ENCODE results near the gene CDK5RAP2. TPM values are rescaled to one million over a fixed set of nuclear protein-coding genes. Genes with fewer than 3 reads are reported as not detected.

CDK5RAP2 gene
- total RNA-seq, 1 donor from 2014 or later: 40.4 TPM

DNA sequence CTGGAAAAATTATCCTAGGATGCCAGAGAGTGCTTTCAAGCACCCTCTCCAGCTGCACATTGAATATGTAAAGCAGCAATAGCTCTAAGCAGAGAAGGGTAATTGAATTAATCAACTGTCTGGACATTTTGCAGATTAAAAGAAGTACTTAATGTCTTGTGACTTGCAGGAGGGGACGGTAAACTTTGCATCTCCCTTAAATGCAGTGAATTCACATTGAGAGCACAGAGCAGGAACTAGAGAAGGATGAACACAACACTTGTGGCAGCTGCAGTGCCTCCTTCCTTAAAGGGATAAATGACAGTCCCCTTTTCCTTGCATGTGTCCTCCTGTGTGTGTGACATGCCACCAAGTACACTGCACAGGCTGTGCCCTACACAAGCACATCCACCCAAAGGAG lies 7.4 kb upstream of the CDK5RAP2 start:
- H3K9me3 Mint-ChIP-seq (ENCODE audit: low read depth): peaks cover 6% of the 10 kb centered on the region
- H3K27ac Mint-ChIP-seq (ENCODE audit: unreplicated experiment): no peak overlapping the region
- H3K4me1 Mint-ChIP-seq (ENCODE audit: low read depth): peaks cover 3% of the 10 kb centered on the region
- no peaks in the 10 kb centered on the region for H3K27me3 Mint-ChIP-seq (ENCODE audit: low read depth)
- no peak for DNase-seq (ENCODE audit: low spot score)
- TF ChIP-seq, protein P1, sequence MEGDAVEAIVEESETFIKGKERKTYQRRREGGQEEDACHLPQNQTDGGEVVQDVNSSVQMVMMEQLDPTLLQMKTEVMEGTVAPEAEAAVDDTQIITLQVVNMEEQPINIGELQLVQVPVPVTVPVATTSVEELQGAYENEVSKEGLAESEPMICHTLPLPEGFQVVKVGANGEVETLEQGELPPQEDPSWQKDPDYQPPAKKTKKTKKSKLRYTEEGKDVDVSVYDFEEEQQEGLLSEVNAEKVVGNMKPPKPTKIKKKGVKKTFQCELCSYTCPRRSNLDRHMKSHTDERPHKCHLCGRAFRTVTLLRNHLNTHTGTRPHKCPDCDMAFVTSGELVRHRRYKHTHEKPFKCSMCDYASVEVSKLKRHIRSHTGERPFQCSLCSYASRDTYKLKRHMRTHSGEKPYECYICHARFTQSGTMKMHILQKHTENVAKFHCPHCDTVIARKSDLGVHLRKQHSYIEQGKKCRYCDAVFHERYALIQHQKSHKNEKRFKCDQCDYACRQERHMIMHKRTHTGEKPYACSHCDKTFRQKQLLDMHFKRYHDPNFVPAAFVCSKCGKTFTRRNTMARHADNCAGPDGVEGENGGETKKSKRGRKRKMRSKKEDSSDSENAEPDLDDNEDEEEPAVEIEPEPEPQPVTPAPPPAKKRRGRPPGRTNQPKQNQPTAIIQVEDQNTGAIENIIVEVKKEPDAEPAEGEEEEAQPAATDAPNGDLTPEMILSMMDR (IDR thresholded peaks at IDR 0.05): no peak
- no peaks in the 10 kb centered on the region for H3K36me3 Mint-ChIP-seq (ENCODE audit: low read depth)
- H3K4me3 Mint-ChIP-seq (ENCODE audit: unreplicated experiment): no peak overlapping the region

DNA sequence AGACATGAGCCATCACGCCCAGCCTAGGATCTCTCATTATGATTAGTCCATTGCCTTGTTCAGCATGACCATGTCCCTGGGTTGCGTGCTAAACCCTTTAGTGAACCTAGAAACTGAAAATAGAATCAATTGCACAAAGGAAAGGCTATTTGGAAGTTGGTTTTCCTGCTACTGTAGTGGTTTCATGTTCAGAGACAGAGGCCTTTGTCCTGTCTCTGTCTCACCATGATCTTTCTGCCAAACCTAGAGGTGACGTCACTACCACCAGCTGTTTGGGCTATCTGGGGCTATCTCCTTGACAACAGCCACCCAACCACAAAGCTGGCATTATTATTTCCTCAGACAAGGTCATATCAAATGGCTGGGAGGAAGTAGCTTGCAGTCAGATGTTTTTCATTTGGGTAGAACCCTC lies 4.0 kb upstream of the CDK5RAP2 start:
- TF ChIP-seq, protein P1 (IDR thresholded peaks at IDR 0.05): no peak
- H3K36me3 Mint-ChIP-seq (ENCODE audit: low read depth): no peaks in the 10 kb centered on the region
- no peaks in the 10 kb centered on the region for H3K27me3 Mint-ChIP-seq (ENCODE audit: low read depth)
- no peaks in the 10 kb centered on the region for H3K9me3 Mint-ChIP-seq (ENCODE audit: low read depth)
- no peak overlapping the region for H3K27ac Mint-ChIP-seq (ENCODE audit: unreplicated experiment)
- peaks cover 16% of the 10 kb centered on the region for H3K4me1 Mint-ChIP-seq (ENCODE audit: low read depth)
- no peak overlapping the region for H3K4me3 Mint-ChIP-seq (ENCODE audit: unreplicated experiment)
- DNase-seq (ENCODE audit: low spot score): no peak

DNA sequence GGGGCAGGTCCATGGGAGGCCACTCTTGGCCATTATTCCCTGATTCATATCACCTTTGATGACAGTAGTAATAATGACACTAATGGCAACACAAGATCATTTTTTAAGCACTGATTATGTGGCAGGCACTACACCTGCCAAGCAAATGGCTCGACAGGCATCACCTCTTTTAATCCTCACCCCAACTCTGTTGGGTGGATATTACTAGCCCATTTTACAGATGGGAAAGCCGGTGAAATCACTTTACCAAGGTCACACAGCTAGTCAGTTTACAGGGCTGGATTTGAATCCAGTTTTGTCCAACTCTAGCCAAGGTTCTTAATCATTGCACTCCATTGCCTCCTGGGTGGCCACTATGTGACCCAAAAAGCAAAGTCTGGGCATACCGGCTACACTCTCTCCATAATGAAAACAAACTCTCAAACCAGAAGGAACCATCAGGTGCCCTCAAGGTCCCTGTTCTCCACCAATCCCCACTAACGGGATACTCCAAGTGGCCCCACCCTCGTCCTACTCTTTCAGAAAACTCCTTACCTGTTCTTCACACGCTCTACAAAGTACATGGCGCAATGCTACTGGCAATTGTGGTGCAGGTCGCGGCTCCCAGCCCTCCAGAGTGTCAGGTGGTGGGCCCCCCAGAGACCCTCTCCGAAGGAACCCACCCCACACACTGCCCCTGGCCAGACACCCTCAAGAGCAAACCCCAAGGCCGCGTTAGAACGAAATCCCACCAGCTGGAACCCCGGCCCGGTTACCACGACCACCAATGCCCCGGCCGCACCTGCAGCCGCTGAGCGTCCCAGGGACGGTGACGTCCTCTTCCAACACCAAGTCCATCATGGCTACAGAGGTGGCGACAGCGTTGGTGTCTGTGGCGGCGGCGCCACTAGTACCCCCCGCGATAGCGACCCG lies 572 bp downstream of the CDK5RAP2 start:
- H3K9me3 Mint-ChIP-seq (ENCODE audit: low read depth): no peaks in the 10 kb centered on the region
- no peaks in the 10 kb centered on the region for H3K27me3 Mint-ChIP-seq (ENCODE audit: low read depth)
- H3K4me1 Mint-ChIP-seq (ENCODE audit: low read depth): peaks cover 23% of the 10 kb centered on the region
- no peaks in the 10 kb centered on the region for H3K36me3 Mint-ChIP-seq (ENCODE audit: low read depth)
- TF ChIP-seq, protein P1 (IDR thresholded peaks at IDR 0.05): no peak
- H3K4me3 Mint-ChIP-seq (ENCODE audit: unreplicated experiment): peak overlapping the region; percentile 96
- no peak for DNase-seq (ENCODE audit: low spot score)
- peak overlapping the region; percentile 79 for H3K27ac Mint-ChIP-seq (ENCODE audit: unreplicated experiment)

DNA sequence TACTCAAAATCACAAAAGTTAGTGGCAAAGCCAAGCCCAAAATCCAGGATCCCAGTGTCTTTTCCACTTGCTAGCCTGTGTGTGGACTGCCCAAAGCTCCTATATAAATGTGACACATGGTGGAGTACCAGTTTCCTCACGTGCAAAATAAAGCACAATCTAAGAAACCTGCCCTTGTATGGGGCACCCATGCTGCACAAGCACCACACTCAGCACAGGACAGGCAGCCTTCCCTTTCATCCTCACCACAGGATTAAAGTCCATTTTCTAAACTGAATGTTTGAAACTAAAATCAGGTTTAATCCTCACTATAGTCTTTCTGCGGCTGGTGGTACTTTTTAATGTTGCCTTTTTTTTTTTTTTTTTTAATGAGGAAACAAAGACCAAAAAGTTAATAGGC lies 5.5 kb downstream of the CDK5RAP2 start:
- Mint-ChIP-seq H3K4me1 (ENCODE audit: low read depth) (peaks cover 12% of the 10 kb centered on the region), H3K27me3 (ENCODE audit: low read depth) (no peaks in the 10 kb centered on the region), H3K27ac (ENCODE audit: unreplicated experiment) (no peak overlapping the region), H3K36me3 (ENCODE audit: low read depth) (peaks cover 9% of the 10 kb centered on the region), H3K9me3 (ENCODE audit: low read depth) (no peaks in the 10 kb centered on the region), H3K4me3 (ENCODE audit: unreplicated experiment) (no peak overlapping the region)
- TF ChIP-seq, protein P1 (IDR thresholded peaks at IDR 0.05): no peak
- no peak for DNase-seq (ENCODE audit: low spot score)

DNA sequence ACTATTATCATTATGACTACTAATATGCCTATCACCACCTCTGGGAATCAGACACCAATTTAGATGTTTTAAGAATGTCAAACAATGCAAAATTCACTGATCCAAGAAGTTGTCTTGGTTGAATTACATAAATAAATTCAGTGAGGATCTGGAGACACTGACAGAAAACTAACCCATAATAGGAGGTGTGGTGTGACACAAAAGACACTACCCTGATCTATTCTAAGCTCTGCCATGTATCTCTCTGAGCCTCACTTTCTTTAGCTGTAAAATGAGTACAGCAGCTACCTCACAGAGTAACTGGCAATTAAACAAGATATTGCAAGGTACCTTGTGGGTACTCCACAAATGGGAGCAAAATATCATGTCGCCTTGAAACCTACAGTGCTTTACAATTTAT lies 7.5 kb downstream of the CDK5RAP2 start:
- no peak overlapping the region for H3K4me3 Mint-ChIP-seq (ENCODE audit: unreplicated experiment)
- no peak for DNase-seq (ENCODE audit: low spot score)
- TF ChIP-seq, protein P1 (IDR thresholded peaks at IDR 0.05): no peak
- H3K4me1 Mint-ChIP-seq (ENCODE audit: low read depth): no peaks in the 10 kb centered on the region
- no peak overlapping the region for H3K27ac Mint-ChIP-seq (ENCODE audit: unreplicated experiment)
- no peaks in the 10 kb centered on the region for H3K9me3 Mint-ChIP-seq (ENCODE audit: low read depth)
- no peaks in the 10 kb centered on the region for H3K27me3 Mint-ChIP-seq (ENCODE audit: low read depth)
- peaks cover 23% of the 10 kb centered on the region for H3K36me3 Mint-ChIP-seq (ENCODE audit: low read depth)
